Prostate gland (tissue), 2 donors: Measurements from ENCODE around the gene ARHGEF17. TPM values are rescaled to one million over a fixed set of nuclear protein-coding genes. Genes with fewer than 3 reads are reported as not detected.
"Not testable (repeated sequence)": the region's sequence is repeated elsewhere in the genome, so short reads cannot be mapped to it uniquely, and the experiment has no call there.

ENCODE experiments used
- DNase-seq: peaks from one replicate; pipeline ENCODE4 v3.0.0-alpha.2; 2019; ENCODE audit warnings: low spot score
- H3K27ac ChIP-seq, 2 donors: fragments of 200-600 bp; sonication (generic); 2 replicates each; pipeline ENCODE4 v1.5.1; 2017 to 2019
- H3K27me3 ChIP-seq: fragments of 200-600 bp; sonication (generic); replicated peaks from 2 replicates; pipeline ENCODE4 v1.5.1; 2019; ENCODE audit not compliant: insufficient read depth
- H3K36me3 ChIP-seq, 2 donors: fragments of 200-600 bp; sonication (generic); 1 replicate in 1 of 2; 2 replicates in 1 of 2; pipeline versions ENCODE4 v1.5.1 to v1.8.1; 2017 to 2019
- H3K4me1 ChIP-seq: fragments of 200-600 bp; sonication (generic); replicated peaks from 2 replicates; pipeline ENCODE4 v1.5.1; 2019
- H3K4me3 ChIP-seq, 2 donors: fragments of 200-600 bp; sonication (generic); 2 replicates each; pipeline ENCODE4 v1.5.1; 2017 to 2019
- H3K9me3 ChIP-seq: fragments of 200-600 bp; sonication (generic); 2 replicates; pipeline ENCODE4 v1.5.1; 2017
- POLR2A ChIP-seq: fragments of 450-650 bp; IDR thresholded peaks from one replicate; pipeline ENCODE4 v1.6.1; 2016; ENCODE audit warnings: antibody characterized with exemption, mild to moderate bottlenecking
- POLR2AphosphoS5 ChIP-seq: sonication (generic); formaldehyde crosslinking; IDR thresholded peaks from one replicate; pipeline ENCODE4 v1.6.1; 2017; ENCODE audit warnings: antibody characterized with exemption
- WGBS: methylation state at CpG from one replicate; pipeline ENCODE4 v1.1.5; 2018; 5-methylcytosine and 5-hydroxymethylcytosine counted together
- intact Hi-C: fragments of 100-400 bp; cut with DNase I; formaldehyde crosslinking; loops from one replicate; pipeline ENCODE4 v1.14.2; 2022
- total RNA-seq, 2 donors: library from RNA; depleted of rRNA; stranded (reverse); fragments of >200 nt; gene quantifications; one replicate each; pipeline ENCODE4 v1.1.0, GENCODE V29; 2016
- TF ChIP-seq, protein P1 (sequence below), 4 experiments: fragments of 200-600 bp in 2 of 4; fragments of 450-650 bp in 2 of 4; sonication (generic) in 2 of 4; IDR thresholded peaks; 1 replicate in 3 of 4; 2 replicates in 1 of 4; pipeline ENCODE4 v1.5.1; 2016 to 2019; ENCODE audit warnings: antibody characterized with exemption in 4 of 4, mild to moderate bottlenecking in 2 of 4, moderate library complexity in 2 of 4

Gene ARHGEF17
- total RNA-seq, 2 donors from 2014 or later, result 34.0 to 66.9 TPM

DNA sequence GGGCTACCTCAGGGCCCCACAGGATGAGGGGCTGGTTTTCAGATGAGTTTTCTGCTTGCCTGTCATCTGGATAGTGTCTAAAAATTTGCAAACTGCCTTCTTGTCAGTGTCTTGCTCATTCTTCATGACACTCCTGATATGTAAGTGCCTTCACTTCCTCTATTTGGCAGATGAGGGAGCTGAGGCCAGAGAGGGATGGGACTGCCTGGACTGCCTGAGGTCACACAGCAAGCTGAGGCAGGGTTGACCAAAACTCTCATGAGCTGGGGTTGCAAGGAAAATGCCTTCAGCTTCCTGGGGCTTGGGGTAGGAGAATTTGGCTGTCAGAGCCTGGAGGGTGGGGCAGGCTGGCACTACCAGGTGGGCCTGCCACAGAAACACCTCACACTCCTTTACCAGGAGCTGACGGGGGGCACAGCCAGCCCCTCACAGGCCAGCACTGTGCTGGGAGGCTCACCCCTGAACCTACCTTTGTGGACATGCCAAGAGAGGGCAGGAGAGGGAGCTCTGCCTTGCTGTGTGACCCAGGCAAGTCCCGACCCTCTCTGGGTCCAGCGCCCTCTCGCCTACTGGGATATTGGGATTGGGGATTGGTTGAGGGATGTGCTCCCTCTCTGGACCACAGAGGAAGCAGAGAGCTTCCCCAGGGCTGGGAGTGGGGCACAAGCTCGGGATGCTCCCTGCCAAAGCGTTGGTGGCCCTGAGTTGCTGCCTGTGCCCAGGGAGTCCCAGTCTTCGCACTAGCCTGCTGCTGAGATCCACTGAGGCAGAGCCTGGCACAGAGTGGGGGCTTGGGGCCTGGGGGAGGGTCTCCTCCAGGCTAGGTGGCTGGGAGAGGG lies 37.8 kb upstream of the ARHGEF17 start:
- Histone ChIP-seq H3K4me3 (no peak overlapping the region), H3K36me3 (no peaks in the 10 kb centered on the region), H3K4me1 (no peaks in the 10 kb centered on the region), H3K27me3 (no peaks in the 10 kb centered on the region), H3K9me3 (no peaks in the 10 kb centered on the region), H3K27ac (no peak overlapping the region)
- intact Hi-C loops, result no loop called here
- no peak for DNase-seq
- 87% methylated on average over 7 of the region's 7 CpGs for WGBS
- TF ChIP-seq, protein P1, sequence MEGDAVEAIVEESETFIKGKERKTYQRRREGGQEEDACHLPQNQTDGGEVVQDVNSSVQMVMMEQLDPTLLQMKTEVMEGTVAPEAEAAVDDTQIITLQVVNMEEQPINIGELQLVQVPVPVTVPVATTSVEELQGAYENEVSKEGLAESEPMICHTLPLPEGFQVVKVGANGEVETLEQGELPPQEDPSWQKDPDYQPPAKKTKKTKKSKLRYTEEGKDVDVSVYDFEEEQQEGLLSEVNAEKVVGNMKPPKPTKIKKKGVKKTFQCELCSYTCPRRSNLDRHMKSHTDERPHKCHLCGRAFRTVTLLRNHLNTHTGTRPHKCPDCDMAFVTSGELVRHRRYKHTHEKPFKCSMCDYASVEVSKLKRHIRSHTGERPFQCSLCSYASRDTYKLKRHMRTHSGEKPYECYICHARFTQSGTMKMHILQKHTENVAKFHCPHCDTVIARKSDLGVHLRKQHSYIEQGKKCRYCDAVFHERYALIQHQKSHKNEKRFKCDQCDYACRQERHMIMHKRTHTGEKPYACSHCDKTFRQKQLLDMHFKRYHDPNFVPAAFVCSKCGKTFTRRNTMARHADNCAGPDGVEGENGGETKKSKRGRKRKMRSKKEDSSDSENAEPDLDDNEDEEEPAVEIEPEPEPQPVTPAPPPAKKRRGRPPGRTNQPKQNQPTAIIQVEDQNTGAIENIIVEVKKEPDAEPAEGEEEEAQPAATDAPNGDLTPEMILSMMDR (IDR thresholded peaks at IDR 0.05), result no peak
- TF ChIP-seq POLR2AphosphoS5 (no peak), POLR2A (no peak)

DNA sequence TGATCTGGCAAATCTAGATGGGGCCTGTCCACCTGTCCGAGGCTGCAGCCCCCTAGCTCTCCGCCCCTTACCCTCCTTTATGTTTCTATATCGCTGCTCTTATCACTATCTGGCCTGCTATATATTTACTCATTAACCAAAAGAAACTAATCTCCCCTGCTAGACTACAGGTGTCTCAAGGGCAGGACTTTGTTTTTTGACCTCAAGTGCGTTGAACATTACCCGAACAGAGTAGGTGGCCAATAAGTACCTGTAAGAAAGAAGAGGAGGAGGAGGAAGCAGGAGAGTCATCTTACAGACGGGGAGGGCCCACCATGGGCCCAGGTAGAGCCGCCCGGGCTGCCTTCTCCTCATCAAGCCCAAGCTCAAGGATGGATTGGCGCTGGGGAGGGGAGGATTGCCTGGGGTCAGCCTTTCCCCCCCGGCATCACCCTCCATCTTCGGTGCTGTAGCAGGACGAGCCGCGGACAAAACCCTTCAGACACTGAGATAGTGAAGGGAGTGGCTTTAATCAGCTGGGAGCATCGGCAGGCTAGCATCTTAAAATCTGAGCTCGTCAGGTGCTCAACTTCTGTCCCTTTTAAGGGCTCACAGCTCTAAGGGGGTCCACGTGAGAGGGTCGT lies 37.1 kb upstream of the ARHGEF17 start:
- 88% methylated on average over 17 of the region's 18 CpGs for WGBS
- H3K4me3 ChIP-seq, result no peak overlapping the region
- no peaks in the 10 kb centered on the region for H3K27me3 ChIP-seq
- H3K36me3 ChIP-seq, result no peaks in the 10 kb centered on the region
- H3K4me1 ChIP-seq, result no peaks in the 10 kb centered on the region
- DNase-seq, result no peak
- no peak overlapping the region for H3K27ac ChIP-seq
- intact Hi-C loops, result no loop called here
- TF ChIP-seq, protein P1 (IDR thresholded peaks at IDR 0.05), result no peak
- TF ChIP-seq POLR2A, result no peak
- no peaks in the 10 kb centered on the region for H3K9me3 ChIP-seq

DNA sequence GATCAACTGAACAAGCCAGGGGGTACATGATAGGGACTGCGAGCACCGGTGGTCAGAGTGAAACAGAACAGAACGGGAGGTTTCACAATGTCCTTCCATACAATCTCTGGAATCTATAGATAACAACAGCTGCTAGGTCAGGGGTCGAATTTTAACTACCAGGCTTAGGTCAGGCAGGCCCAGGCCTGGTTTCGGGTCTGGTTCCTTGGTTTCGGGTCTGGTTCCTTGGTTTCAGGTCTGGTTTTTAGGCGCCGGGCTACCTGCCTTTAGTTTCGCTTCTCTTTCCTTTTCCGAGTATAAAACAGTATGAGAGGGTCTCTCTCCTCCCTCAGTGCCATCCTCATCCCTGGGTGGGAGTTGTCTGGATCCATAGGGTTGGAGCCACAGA lies 36.6 kb upstream of the ARHGEF17 start:
- 90% methylated on average over 10 of the region's 10 CpGs for WGBS
- H3K4me3 ChIP-seq, H3K27me3 ChIP-seq, intact Hi-C loops, H3K27ac ChIP-seq, H3K36me3 ChIP-seq, H3K4me1 ChIP-seq, H3K9me3 ChIP-seq, DNase-seq: not testable (repeated sequence)

DNA sequence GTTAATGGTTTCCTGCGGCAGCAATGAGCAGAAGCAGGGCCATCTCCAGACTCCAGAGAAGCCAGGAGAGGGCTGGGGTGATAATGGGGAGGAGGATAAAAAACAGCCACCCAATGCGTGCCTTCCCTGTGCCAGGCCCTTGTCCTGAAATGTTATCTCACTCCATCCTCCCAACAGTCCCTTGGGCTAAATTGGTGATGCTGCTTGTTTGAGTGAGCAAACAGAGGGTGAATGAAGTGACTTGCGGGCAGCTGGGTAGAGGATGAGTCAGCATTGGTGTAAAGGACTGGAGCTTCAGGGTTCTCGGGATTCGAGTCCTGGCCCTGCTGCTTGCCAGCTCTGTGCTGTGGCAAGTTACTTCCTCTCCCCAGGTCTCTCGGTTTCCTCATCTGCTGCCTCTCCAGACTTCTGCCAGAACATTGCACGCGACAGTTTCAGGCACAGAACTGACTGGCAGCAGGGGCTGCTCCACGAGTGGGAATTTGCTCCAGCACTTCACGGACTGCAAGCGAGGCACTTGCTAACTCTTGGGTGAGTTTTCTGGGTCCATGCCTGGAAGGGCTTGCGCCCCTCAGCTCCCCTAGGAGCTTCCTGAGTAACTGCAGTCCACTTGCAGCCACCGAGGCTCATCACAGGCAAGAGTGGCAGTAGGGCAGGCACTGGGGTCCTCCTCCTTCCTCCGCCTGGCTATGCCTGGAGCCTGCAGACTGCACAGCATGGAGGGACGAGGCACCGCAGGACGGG lies 36.0 kb upstream of the ARHGEF17 start, which contains the start of gene P2RY6:
P2RY6 (plus strand) TSS at position 403 of the 744 bp plus-strand sequence. CDS start 24,181 bp downstream, outside the sequence.
- intact Hi-C loops, result no loop called here
- WGBS, result 82% methylated on average over 17 of the region's 17 CpGs
- Histone ChIP-seq H3K36me3 (no peaks in the 10 kb centered on the region), H3K4me1 (no peaks in the 10 kb centered on the region), H3K27ac (no peak within 1 kb of the TSS), H3K4me3 (no peak within 1 kb of the TSS), H3K9me3 (no peaks in the 10 kb centered on the region), H3K27me3 (no peaks in the 10 kb centered on the region)
- no peak for TF ChIP-seq POLR2AphosphoS5
- TF ChIP-seq, protein P1 (IDR thresholded peaks at IDR 0.05), result no peak
- TF ChIP-seq POLR2A, result no peak
- no peak for DNase-seq

DNA sequence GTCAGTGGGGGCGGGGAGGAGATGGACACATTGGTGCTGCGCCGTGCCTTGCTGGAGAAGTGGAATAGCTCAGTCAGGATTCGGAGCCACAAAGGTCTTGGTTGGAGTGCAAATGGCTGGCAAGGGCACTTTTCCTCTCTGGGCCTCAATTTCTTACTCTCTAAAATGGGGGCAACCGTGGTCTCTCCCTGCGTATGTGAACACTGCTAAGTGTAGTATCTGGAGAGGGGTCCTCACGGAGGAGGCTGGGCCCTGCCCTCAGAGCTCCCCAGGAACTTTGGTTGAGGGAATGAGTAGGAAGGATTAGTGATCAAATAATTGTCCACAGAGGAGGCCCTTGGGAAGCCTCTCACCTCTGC lies 35.4 kb upstream of the ARHGEF17 start:
- H3K27ac ChIP-seq, result no peak overlapping the region
- TF ChIP-seq, protein P1 (IDR thresholded peaks at IDR 0.05), result no peak
- TF ChIP-seq POLR2AphosphoS5 (no peak), POLR2A (no peak)
- 93% methylated on average over 7 of the region's 7 CpGs for WGBS
- H3K4me3 ChIP-seq, result no peak overlapping the region
- H3K9me3 ChIP-seq, result no peaks in the 10 kb centered on the region
- H3K27me3 ChIP-seq, result no peaks in the 10 kb centered on the region
- H3K4me1 ChIP-seq, result no peaks in the 10 kb centered on the region
- intact Hi-C loops, result no loop called here
- H3K36me3 ChIP-seq, result no peaks in the 10 kb centered on the region
- no peak for DNase-seq
